ENCODE data around the gene PCBP3. TPM values are rescaled to one million over a fixed set of nuclear protein-coding genes. Genes with fewer than 3 reads are reported as not detected.

Gene PCBP3
- total and polyA plus RNA-seq, 2 of the 13 experiments (the other 11 are each of a cell fraction or from before 2014, with no cell fraction given), result not detected

DNA sequence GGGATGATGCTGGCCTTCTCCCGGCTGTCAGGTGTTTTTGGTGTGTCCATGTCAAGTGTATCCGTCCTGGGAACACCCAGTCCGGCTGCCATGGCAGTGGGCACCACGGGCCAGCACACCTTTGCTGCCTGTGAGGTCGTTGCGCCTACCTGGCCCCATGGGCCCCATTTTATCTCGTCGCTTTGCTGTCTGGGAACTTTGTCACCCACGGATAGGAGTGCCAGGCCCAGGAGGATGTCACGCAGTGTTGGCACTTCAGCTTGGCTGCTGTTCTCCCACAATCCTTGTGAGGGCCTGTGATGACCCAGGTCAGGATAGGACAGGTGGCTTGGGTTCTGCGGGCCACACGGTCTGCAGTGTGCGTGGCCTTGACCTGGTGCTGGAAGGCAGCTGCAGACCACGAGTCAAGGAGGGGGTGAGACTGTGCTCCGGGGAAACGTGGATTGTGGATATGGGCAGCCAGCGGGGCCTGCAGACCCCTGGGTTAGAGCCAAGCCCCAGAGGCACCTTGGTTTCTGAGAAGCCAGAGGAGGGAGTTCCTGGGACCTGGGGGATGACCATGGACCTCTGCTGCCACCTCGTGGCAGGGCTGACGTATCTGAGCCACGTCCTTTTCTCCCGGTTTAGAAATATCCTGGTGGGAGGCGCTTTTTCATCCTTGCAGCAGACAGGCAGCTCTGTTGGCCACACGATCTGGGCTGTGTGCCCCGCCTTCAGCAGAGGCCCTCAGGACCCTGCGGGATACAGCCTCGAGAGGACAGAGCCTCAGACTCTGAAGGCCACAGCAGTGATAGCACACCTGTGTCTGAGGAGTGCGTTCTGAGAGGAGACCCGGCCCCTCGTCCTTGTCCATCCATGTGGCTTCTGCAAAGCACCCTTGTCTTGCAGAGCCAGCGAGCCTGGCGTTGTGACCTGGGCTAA is 176.9 kb downstream of the PCBP3 start (continued):
- TF ChIP-seq THAP9 (CRISPR knock-in tag; IDR thresholded peaks at IDR 0.05; ENCODE audit: borderline replicate concordance) (no peak; the same call in 1 of the 2 replicates), KAT8 (CRISPR knock-in tag; IDR thresholded peaks at IDR 0.05) (peak; percentile 37; the same call in 1 of the 2 replicates), ZNF354B (CRISPR knock-in tag; IDR thresholded peaks at IDR 0.05) (no peak), ZNF777 (CRISPR knock-in tag; IDR thresholded peaks at IDR 0.05) (no peak), SOX6 (IDR thresholded peaks at IDR 0.05) (no peak), SOX6 (CRISPR knock-in tag; IDR thresholded peaks at IDR 0.05) (0 out of 2 replicates have a peak, but pooled peaks have one; percentile 13), ZNF33B (CRISPR knock-in tag; IDR thresholded peaks at IDR 0.05) (no peak), DBP (CRISPR knock-in tag; IDR thresholded peaks at IDR 0.05; ENCODE audit: not compliant biosample characterization) (no peak), ZIK1 (CRISPR knock-in tag; IDR thresholded peaks at IDR 0.05; ENCODE audit: borderline replicate concordance, low read depth) (no peak), CHD4 (IDR thresholded peaks at IDR 0.05; ENCODE audit: borderline replicate concordance, low read length) (no peak), KDM2A (CRISPR knock-in tag; IDR thresholded peaks at IDR 0.05; ENCODE audit: borderline replicate concordance, low read depth) (peak; percentile 57; the same call in 1 of the 2 replicates), ZUFSP (CRISPR knock-in tag; IDR thresholded peaks at IDR 0.05; ENCODE audit: borderline replicate concordance) (no peak), SP2 (CRISPR knock-in tag; IDR thresholded peaks at IDR 0.05) (peak; percentile 29; the same call in 1 of the 2 replicates), REXO4 (CRISPR knock-in tag; IDR thresholded peaks at IDR 0.05; ENCODE audit: borderline replicate concordance) (no peak), MXD4 (CRISPR knock-in tag; IDR thresholded peaks at IDR 0.05) (no peak), ZHX2 (IDR thresholded peaks at IDR 0.05; ENCODE audit: low read depth) (no peak), ZHX2 (CRISPR knock-in tag; IDR thresholded peaks at IDR 0.05; ENCODE audit: borderline replicate concordance) (no peak)

All from HepG2 (cell line).